GM13977 (cell line): ENCODE data around the gene COMT.

Source experiments
- DNase-seq: peaks from one replicate; pipeline ENCODE4 v3.0.0; 2012; ENCODE audit warnings: low spot score
- in situ Hi-C: fragments of 300-500 bp; cut with MboI; formaldehyde crosslinking; loops from one replicate; pipeline ENCODE4 v1.12.0; 2022; ENCODE audit warnings: low sequenced_read_pairs, low pct_unique_long_range_greater_than_20kb, mixed read lengths, inconsistent platforms; ENCODE audit not compliant: unreplicated experiment
- TF ChIP-seq, protein P1 (sequence below): IDR thresholded peaks from 2 replicates; pipeline ENCODE4 v1.5.1; 2012; ENCODE audit warnings: mild to moderate bottlenecking, control low read depth; ENCODE audit not compliant: insufficient read depth; ENCODE audit errors: extremely low read depth, missing control alignments

Gene COMT

DNA sequence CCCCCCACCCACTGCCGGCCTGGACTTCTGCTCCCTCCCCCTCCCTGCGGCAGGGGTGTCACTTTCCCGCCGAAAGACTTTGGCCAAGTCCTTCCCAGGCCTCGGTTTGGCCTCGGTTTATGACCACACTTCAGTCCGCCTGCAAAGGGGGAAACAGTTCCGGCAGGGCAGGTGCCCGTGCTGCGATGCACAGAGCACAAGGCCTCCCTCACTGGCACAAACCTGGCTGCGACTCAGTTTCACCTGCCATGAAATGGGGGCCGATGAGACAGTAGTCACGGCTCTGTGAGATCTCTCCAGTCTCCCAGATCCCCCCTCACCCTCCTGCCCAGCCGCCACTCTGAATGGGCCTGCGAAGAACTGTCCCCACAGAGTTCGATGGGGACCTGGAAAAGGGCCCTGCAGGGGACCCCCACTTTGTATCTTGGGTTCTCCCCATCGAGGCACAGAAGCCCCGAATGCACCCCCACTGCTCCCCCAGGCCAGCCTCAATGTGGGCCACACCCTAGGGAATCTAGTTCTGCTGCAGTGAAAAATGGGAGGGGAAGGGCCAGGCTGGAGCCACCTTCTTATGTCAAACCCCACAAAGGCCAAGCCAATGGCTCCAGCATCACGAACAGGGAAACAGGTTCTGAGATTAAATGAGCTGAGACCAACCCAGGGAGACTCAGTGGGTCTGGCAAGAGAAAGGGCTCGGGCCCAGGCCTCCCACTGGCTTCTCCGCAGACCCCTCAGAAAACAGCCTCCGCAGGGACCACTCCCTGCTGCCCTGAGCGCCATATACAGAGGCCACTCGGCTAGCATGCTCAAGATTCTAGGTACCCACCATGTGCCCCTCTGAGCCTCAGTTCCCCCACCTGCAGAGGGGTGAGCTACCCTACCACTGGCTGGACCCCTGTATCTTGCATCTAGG lies 46.1 kb downstream of the COMT start:
- DNase-seq, result no peak
- in situ Hi-C loops, result no loop called here
- TF ChIP-seq, protein P1, sequence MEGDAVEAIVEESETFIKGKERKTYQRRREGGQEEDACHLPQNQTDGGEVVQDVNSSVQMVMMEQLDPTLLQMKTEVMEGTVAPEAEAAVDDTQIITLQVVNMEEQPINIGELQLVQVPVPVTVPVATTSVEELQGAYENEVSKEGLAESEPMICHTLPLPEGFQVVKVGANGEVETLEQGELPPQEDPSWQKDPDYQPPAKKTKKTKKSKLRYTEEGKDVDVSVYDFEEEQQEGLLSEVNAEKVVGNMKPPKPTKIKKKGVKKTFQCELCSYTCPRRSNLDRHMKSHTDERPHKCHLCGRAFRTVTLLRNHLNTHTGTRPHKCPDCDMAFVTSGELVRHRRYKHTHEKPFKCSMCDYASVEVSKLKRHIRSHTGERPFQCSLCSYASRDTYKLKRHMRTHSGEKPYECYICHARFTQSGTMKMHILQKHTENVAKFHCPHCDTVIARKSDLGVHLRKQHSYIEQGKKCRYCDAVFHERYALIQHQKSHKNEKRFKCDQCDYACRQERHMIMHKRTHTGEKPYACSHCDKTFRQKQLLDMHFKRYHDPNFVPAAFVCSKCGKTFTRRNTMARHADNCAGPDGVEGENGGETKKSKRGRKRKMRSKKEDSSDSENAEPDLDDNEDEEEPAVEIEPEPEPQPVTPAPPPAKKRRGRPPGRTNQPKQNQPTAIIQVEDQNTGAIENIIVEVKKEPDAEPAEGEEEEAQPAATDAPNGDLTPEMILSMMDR, result no peak

- DNase-seq, result no peak
- in situ Hi-C loops, result no loop called here
- TF ChIP-seq, protein P1, result no peak
These were observed 46.8 kb downstream of the COMT start for GRCh38 chr22:19988331-19988808.

GRCh38 chr22:19988965-19989724 lies 47.6 kb downstream of the COMT start:
- TF ChIP-seq, protein P1, result no peak
- DNase-seq, result no peak
- in situ Hi-C loops, result no loop called here

- no peak for DNase-seq
- TF ChIP-seq, protein P1, result no peak
- in situ Hi-C loops, result no loop called here
These were observed 48.1 kb downstream of the COMT start for GRCh38 chr22:19989725-19990067.

GRCh38 chr22:19990188-19990587 lies 48.6 kb downstream of the COMT start:
- DNase-seq, result no peak
- TF ChIP-seq, protein P1, result no peak
- in situ Hi-C loops, result no loop called here

DNA sequence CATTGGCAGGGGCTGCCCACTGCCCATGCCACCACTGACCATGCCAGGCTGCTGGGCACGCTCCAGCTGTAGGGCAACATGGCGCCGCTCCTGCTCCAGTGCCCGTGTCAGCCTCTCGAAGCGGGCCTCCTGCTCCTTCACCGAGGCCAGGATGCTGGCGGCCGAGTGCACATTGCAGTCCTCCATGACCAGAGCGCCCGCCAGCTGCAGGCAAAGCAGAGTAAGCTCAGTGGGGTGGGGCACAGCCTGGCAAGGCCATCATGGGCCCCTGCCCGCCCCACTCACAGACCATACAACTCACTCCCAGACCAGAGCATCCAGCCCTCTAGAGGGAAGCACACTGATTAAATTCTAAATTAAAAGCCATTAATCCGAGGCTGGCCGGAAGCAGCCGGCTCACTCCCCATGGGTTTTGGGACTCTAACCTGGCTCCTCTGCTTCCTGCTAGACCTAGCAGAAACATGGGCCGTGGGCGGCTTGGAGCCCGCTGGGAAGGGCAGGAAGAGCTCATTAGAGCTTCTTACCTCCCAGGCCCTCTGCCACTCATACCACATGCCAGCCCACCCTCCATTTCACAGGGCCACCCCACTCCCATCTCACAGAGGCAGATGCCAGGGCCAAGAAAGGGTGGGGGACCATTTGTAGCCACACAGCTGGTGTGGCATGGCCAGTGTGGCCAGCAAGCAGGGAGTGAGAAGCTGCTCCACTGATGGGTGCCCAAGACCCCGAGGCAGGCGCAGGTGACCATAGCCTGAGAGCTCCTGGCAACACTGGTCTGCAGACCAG lies 49.2 kb downstream of the COMT start:
- no peak for DNase-seq
- TF ChIP-seq, protein P1, result no peak
- in situ Hi-C loops, result no loop called here
